Measurements from ENCODE around the gene EXOC4.

- TF ChIP-seq, protein P1, sequence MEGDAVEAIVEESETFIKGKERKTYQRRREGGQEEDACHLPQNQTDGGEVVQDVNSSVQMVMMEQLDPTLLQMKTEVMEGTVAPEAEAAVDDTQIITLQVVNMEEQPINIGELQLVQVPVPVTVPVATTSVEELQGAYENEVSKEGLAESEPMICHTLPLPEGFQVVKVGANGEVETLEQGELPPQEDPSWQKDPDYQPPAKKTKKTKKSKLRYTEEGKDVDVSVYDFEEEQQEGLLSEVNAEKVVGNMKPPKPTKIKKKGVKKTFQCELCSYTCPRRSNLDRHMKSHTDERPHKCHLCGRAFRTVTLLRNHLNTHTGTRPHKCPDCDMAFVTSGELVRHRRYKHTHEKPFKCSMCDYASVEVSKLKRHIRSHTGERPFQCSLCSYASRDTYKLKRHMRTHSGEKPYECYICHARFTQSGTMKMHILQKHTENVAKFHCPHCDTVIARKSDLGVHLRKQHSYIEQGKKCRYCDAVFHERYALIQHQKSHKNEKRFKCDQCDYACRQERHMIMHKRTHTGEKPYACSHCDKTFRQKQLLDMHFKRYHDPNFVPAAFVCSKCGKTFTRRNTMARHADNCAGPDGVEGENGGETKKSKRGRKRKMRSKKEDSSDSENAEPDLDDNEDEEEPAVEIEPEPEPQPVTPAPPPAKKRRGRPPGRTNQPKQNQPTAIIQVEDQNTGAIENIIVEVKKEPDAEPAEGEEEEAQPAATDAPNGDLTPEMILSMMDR (IDR thresholded peaks at IDR 0.05): no peak
- TF ChIP-seq POLR2AphosphoS5 (IDR thresholded peaks at IDR 0.05; ENCODE audit: low read depth, low read length): no peak
- TF ChIP-seq, protein P2, sequence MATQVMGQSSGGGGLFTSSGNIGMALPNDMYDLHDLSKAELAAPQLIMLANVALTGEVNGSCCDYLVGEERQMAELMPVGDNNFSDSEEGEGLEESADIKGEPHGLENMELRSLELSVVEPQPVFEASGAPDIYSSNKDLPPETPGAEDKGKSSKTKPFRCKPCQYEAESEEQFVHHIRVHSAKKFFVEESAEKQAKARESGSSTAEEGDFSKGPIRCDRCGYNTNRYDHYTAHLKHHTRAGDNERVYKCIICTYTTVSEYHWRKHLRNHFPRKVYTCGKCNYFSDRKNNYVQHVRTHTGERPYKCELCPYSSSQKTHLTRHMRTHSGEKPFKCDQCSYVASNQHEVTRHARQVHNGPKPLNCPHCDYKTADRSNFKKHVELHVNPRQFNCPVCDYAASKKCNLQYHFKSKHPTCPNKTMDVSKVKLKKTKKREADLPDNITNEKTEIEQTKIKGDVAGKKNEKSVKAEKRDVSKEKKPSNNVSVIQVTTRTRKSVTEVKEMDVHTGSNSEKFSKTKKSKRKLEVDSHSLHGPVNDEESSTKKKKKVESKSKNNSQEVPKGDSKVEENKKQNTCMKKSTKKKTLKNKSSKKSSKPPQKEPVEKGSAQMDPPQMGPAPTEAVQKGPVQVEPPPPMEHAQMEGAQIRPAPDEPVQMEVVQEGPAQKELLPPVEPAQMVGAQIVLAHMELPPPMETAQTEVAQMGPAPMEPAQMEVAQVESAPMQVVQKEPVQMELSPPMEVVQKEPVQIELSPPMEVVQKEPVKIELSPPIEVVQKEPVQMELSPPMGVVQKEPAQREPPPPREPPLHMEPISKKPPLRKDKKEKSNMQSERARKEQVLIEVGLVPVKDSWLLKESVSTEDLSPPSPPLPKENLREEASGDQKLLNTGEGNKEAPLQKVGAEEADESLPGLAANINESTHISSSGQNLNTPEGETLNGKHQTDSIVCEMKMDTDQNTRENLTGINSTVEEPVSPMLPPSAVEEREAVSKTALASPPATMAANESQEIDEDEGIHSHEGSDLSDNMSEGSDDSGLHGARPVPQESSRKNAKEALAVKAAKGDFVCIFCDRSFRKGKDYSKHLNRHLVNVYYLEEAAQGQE (IDR thresholded peaks at IDR 0.05; ENCODE audit: insufficient read depth in 1 of 2, low read depth in 2 of 2, low read length in 1 of 2): no peak
- no peak for TF ChIP-seq SIN3A (IDR thresholded peaks at IDR 0.05; ENCODE audit: borderline replicate concordance, insufficient read depth, low read depth, low read length)
- no peak for TF ChIP-seq TCF7L2 (IDR thresholded peaks at IDR 0.05; ENCODE audit: low read depth, low read length)
These were observed 267.4 kb downstream of the EXOC4 start for GRCh38 chr7:133520248-133520647.

Measured in Panc1 (cell line).